ENCODE measurements around the gene DNAH17. TPM values are rescaled to one million over a fixed set of nuclear protein-coding genes. Genes with fewer than 3 reads are reported as not detected.

DNAH17 gene
- total and polyA plus RNA-seq, 2 of the 13 experiments (the other 11 are each of a cell fraction or from before 2014, with no cell fraction given), result 0.86 to 1.6 TPM

DNA sequence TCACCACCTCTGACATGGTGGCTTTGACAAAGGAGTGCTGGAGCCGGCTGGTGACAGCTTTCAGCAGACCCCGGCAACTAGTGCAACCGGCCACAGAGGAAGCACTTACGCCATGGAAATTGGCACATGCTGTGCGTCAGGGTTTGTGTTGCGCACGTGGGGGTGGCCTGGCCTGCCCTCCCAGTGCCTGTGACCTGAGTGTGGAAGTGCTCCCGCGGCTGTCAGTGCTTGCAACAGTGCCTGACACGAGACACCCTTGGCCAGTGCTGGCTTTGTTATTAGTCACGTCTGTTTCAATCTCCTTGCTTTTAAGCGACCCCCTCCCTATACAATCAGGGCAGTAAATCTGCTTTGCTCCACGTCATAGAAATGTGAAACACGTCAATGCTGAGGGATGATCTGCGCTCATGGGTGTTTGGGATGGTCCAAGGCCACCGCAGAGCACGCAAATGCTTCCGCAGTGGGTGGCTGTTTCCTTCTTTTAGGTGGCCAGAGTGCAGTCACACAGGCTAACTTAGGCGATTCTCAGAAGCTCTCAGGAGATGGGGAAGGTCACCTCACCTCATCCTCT, 134.5 kb downstream of the DNAH17 start:
- FAIRE-seq (no peak), ATAC-seq (no peak), DNase-seq (ENCODE audit: low spot score) (no peak)
- in situ Hi-C loops (cut with HindIII; ENCODE audit: extremely low pct_ligation_motif_present, low pct_unique_long_range_greater_than_20kb) (no loop called here), intact Hi-C loops (cut with micrococcal nuclease; ENCODE audit: unreplicated experiment) (no loop called here)
- no peaks in the 10 kb centered on the region for H3K79me2 ChIP-seq (ENCODE audit: insufficient read depth, low read length)
- no peak overlapping the region for H3K27ac ChIP-seq (ENCODE audit: extremely low read length, insufficient read depth, low read length)
- peaks cover 5 to 17% of the 10 kb centered on the region in 2 experiments for H3K27me3 ChIP-seq (ENCODE audit: control insufficient read depth in 1 of 2, insufficient read depth in 2 of 2, low read length in 2 of 2)
- TF ChIP-seq SIN3A (IDR thresholded peaks at IDR 0.05; ENCODE audit: borderline replicate concordance, low read depth, low read length) (no peak), CREB1 (IDR thresholded peaks at IDR 0.05) (peak; percentile 69), CREB1 (CRISPR knock-in tag; IDR thresholded peaks at IDR 0.05) (no peak)
- TF ChIP-seq, protein P1, sequence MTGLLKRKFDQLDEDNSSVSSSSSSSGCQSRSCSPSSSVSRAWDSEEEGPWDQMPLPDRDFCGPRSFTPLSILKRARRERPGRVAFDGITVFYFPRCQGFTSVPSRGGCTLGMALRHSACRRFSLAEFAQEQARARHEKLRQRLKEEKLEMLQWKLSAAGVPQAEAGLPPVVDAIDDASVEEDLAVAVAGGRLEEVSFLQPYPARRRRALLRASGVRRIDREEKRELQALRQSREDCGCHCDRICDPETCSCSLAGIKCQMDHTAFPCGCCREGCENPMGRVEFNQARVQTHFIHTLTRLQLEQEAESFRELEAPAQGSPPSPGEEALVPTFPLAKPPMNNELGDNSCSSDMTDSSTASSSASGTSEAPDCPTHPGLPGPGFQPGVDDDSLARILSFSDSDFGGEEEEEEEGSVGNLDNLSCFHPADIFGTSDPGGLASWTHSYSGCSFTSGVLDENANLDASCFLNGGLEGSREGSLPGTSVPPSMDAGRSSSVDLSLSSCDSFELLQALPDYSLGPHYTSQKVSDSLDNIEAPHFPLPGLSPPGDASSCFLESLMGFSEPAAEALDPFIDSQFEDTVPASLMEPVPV (CRISPR knock-in tag; IDR thresholded peaks at IDR 0.05), result no peak
- TF ChIP-seq, protein P2, sequence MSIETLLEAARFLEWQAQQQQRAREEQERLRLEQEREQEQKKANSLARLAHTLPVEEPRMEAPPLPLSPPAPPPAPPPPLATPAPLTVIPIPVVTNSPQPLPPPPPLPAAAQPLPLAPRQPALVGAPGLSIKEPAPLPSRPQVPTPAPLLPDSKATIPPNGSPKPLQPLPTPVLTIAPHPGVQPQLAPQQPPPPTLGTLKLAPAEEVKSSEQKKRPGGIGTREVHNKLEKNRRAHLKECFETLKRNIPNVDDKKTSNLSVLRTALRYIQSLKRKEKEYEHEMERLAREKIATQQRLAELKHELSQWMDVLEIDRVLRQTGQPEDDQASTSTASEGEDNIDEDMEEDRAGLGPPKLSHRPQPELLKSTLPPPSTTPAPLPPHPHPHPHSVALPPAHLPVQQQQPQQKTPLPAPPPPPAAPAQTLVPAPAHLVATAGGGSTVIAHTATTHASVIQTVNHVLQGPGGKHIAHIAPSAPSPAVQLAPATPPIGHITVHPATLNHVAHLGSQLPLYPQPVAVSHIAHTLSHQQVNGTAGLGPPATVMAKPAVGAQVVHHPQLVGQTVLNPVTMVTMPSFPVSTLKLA (IDR thresholded peaks at IDR 0.05), result peak; percentile 61; the same call in 1 of the 2 replicates
- TF ChIP-seq, protein P3, sequence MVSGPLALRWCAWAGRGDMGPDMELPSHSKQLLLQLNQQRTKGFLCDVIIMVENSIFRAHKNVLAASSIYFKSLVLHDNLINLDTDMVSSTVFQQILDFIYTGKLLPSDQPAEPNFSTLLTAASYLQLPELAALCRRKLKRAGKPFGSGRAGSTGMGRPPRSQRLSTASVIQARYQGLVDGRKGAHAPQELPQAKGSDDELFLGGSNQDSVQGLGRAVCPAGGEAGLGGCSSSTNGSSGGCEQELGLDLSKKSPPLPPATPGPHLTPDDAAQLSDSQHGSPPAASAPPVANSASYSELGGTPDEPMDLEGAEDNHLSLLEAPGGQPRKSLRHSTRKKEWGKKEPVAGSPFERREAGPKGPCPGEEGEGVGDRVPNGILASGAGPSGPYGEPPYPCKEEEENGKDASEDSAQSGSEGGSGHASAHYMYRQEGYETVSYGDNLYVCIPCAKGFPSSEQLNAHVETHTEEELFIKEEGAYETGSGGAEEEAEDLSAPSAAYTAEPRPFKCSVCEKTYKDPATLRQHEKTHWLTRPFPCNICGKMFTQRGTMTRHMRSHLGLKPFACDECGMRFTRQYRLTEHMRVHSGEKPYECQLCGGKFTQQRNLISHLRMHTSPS (CRISPR knock-in tag; IDR thresholded peaks at IDR 0.05; ENCODE audit: low read depth), result no peak
- 43% methylated on average over 15 of the region's 19 CpGs for WGBS (ENCODE audit: low lambda C conversion rate)
- no TSS peak for BruUV-seq (replicated peaks)
- no peak overlapping the region for H3K4me3 ChIP-seq (replicated peaks in 1 of 3; ENCODE audit: insufficient read depth in 1 of 3, low read depth in 2 of 3, low read length in 3 of 3)
- no peaks in the 10 kb centered on the region for H3K9me3 ChIP-seq (ENCODE audit: low read length)
- H4K20me1 ChIP-seq (ENCODE audit: insufficient read depth, low read length), result no peaks in the 10 kb centered on the region
- H3K4me2 ChIP-seq (ENCODE audit: low read depth, low read length), result no peak overlapping the region
- no peaks in the 10 kb centered on the region for H3K36me3 ChIP-seq (replicated peaks in 1 of 2; ENCODE audit: control insufficient read depth in 1 of 2, insufficient read depth in 2 of 2, low read length in 2 of 2)
- H3K4me1 ChIP-seq (ENCODE audit: insufficient read depth, low read length), result peaks cover 2% of the 10 kb centered on the region; the same call in 1 of the 2 replicates
- ChIA-PET CTCF (ENCODE audit: low intra/inter-chr PET ratio, low total read pairs) (no interaction called here), POLR2A (no interaction called here)
- H2AFZ ChIP-seq (ENCODE audit: low read length), result no peak overlapping the region
- H3K9ac ChIP-seq (ENCODE audit: insufficient read depth, low read depth, low read length), result no peak overlapping the region

All from HepG2 (cell line).